VCaP (cell line): ENCODE data around the gene MRGPRE.

Experiments
- H3K27ac ChIP-seq: fragments of 450-650 bp; 2 replicates; pipeline ENCODE4 v1.5.1; 2017
- CTCF ChIP-seq: fragments of 450-650 bp; conservative IDR thresholded peaks from 2 replicates; pipeline ENCODE4 v1.5.1; 2017; ENCODE audit warnings: mild to moderate bottlenecking, moderate library complexity

The MRGPRE gene

DNA sequence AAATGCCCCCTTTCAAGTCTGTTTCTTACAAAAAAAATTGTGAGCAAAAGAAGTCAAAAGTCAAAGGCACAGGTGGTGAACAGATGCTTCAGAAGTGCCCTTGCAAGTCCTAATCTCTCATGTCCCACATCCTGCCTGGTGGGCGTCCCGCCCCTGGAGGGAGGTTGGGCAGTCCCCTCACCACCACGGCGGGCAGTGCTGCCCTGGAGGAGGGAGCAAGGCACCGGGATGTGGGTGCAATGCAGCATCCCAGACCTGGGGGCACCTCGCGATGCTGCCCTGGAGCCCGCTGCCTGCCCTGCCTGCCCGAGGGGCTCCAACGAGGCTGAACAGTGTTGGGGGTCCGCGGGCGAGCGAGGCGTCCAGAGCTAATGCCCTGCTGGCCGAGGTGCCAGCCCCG, 29.5 kb downstream of the MRGPRE start:
- no peak overlapping the region for H3K27ac ChIP-seq
- TF ChIP-seq CTCF = no peak

- no peak for TF ChIP-seq CTCF
- H3K27ac ChIP-seq = no peak overlapping the region
These were observed 29.9 kb downstream of the MRGPRE start for GRCh38 chr11:3202305-3202704.

DNA sequence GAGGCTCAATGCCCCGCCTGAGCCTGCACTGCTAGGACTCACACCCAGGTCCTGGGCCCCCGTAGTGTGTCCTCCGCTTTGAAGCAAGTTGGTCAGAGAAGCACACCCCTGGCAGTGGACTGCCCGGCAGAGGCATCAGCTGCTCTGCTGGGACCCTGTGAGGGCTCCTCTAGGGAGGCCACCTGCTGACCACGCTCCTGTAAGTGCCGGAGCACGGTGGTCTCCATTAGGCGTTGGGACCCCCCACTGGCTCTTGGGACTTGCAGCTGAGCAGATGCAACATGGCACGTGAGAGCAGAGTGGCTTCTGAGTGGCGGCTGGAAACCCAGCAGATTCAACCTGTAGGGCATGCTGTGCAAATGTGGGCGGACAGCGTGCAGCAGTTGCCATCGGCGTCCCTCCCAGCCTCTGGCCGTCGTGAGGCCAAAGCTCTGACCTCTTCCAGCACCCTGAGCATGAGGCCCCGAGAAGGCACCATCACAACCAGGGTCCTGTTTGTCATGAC, 30.5 kb downstream of the MRGPRE start:
- no peak for TF ChIP-seq CTCF
- no peak overlapping the region for H3K27ac ChIP-seq

DNA sequence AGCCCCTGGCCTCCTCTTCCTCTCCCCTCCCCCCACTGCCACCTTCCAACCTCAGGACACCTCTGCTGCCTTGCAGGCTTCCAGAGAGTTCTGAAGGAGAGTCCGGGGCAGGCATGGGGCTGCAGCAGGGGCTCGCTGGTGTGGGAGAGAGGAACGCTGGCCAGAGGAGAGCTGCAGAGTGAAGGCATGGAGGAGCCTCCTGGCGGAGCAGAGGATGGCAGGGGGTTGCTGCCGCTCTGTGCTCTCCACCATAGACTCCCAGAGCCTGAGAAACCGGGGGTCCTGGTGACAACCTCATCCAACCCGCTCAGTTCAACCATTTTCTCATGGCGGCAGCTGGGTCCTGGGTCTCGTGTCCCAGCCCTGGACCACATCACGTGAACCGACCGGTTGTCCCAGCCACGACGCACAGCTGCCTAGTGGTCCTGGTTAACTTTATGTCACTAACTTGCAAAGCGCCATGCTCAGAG, 31.1 kb downstream of the MRGPRE start:
- no peak for TF ChIP-seq CTCF
- no peak overlapping the region for H3K27ac ChIP-seq

GRCh38 chr11:3200388-3201111, 31.7 kb downstream of the MRGPRE start:
- H3K27ac ChIP-seq = no peak overlapping the region
- no peak for TF ChIP-seq CTCF

- TF ChIP-seq CTCF = no peak
- no peak overlapping the region for H3K27ac ChIP-seq
These were observed 32.5 kb downstream of the MRGPRE start for GRCh38 chr11:3199537-3200295.

- H3K27ac ChIP-seq = no peak overlapping the region
- TF ChIP-seq CTCF = no peak
These were observed 33.4 kb downstream of the MRGPRE start for GRCh38 chr11:3198815-3199214.
